Loucy (cell line): ENCODE results near the gene KLF6.

Source experiments
- H2AFZ ChIP-seq: fragments of 200-600 bp; sonication (generic); 2 replicates; pipeline ENCODE4 v1.6.0; 2016; ENCODE audit warnings: antibody characterized with exemption, mild to moderate bottlenecking, low read length, moderate library complexity
- H3F3A ChIP-seq: fragments of 200-600 bp; 2 replicates; pipeline ENCODE4 v1.6.0; 2016; ENCODE audit warnings: antibody characterized with exemption, low read depth, mild to moderate bottlenecking
- H3K27me3 ChIP-seq: fragments of 200-600 bp; sonication (generic); 2 replicates; pipeline ENCODE4 v1.6.1; 2014; ENCODE audit warnings: low read length, mild to moderate bottlenecking; ENCODE audit not compliant: insufficient read depth, poor library complexity, severe bottlenecking
- H3K36me3 ChIP-seq: fragments of 200-600 bp; sonication (generic); 2 replicates; pipeline ENCODE4 v1.6.1; 2016; ENCODE audit warnings: low read length; ENCODE audit not compliant: insufficient read depth
- H3K4me1 ChIP-seq: fragments of 200-600 bp; sonication (generic); 2 replicates; pipeline ENCODE4 v1.5.1; 2014; ENCODE audit warnings: low read length, mild to moderate bottlenecking; ENCODE audit not compliant: insufficient read depth, poor library complexity, severe bottlenecking
- H3K4me2 ChIP-seq: fragments of 200-600 bp; sonication (generic); 2 replicates; pipeline ENCODE4 v1.6.0; 2014; ENCODE audit warnings: antibody characterized with exemption, low read length, low read depth, mild to moderate bottlenecking; ENCODE audit not compliant: poor library complexity, severe bottlenecking
- H3K4me3 ChIP-seq: fragments of 200-600 bp; sonication (generic); 2 replicates; pipeline ENCODE4 v1.5.1; 2014; ENCODE audit warnings: low read length, mild to moderate bottlenecking, mixed read lengths; ENCODE audit not compliant: poor library complexity, severe bottlenecking
- H3K79me2 ChIP-seq: fragments of 200-600 bp; sonication (generic); 2 replicates; pipeline ENCODE4 v1.6.1; 2014; ENCODE audit warnings: low read length; ENCODE audit not compliant: insufficient read depth
- H3K9ac ChIP-seq: fragments of 200-600 bp; sonication (generic); 2 replicates; pipeline ENCODE4 v1.6.0; 2014; ENCODE audit warnings: mild to moderate bottlenecking, low read depth, low read length, moderate library complexity; ENCODE audit not compliant: poor library complexity, severe bottlenecking
- H3K9me2 ChIP-seq: fragments of 200-600 bp; sonication (generic); replicated peaks from 2 replicates; pipeline ENCODE4 v1.6.1; 2016; ENCODE audit warnings: low read depth, low read length, mixed read lengths
- H3K9me3 ChIP-seq: fragments of 200-600 bp; sonication (generic); 2 replicates; pipeline ENCODE4 v1.6.1; 2014; ENCODE audit warnings: mild to moderate bottlenecking, antibody characterized with exemption, low read length, low read depth; ENCODE audit not compliant: insufficient read depth
- H4K20me1 ChIP-seq: fragments of 200-600 bp; sonication (generic); 2 replicates; pipeline ENCODE4 v1.6.0; 2014; ENCODE audit warnings: antibody characterized with exemption, low read length, mild to moderate bottlenecking; ENCODE audit not compliant: insufficient read depth, poor library complexity, severe bottlenecking
- CTCF ChIP-seq: fragments of 200-600 bp; sonication (generic); conservative IDR thresholded peaks from 2 replicates; pipeline ENCODE4 v1.5.1; 2014; ENCODE audit warnings: mild to moderate bottlenecking, antibody characterized with exemption, low read length
- EZH2phosphoT487 ChIP-seq: fragments of 200-600 bp; IDR thresholded peaks from 2 replicates; pipeline ENCODE4 v1.6.1; 2018; ENCODE audit warnings: antibody characterized with exemption, mild to moderate bottlenecking, moderate library complexity, borderline replicate concordance

KLF6 gene

GRCh38 chr10:3829156-3830050 lies 44.4 kb upstream of the KLF6 start:
- Histone ChIP-seq H3K4me1 (peaks cover 10% of the 10 kb centered on the region), H3F3A (no peaks in the 10 kb centered on the region), H3K79me2 (no peaks in the 10 kb centered on the region), H3K9ac (peak overlapping the region; percentile 46), H3K4me3 (peak overlapping the region; percentile 67), H3K36me3 (no peaks in the 10 kb centered on the region), H3K9me3 (no peaks in the 10 kb centered on the region), H3K4me2 (peak overlapping the region; percentile 72), H3K27me3 (no peaks in the 10 kb centered on the region), H3K9me2 (no peaks in the 10 kb centered on the region), H2AFZ (peak overlapping the region; percentile 95), H4K20me1 (no peaks in the 10 kb centered on the region)
- TF ChIP-seq CTCF (no peak), EZH2phosphoT487 (no peak)

- Histone ChIP-seq H2AFZ (peak overlapping the region; percentile 95), H3K36me3 (no peaks in the 10 kb centered on the region), H3K9me2 (no peaks in the 10 kb centered on the region), H4K20me1 (no peaks in the 10 kb centered on the region), H3K9me3 (no peaks in the 10 kb centered on the region), H3K4me3 (peak overlapping the region; percentile 67), H3F3A (no peaks in the 10 kb centered on the region), H3K4me2 (peak overlapping the region; percentile 72), H3K9ac (peak overlapping the region; percentile 46), H3K27me3 (no peaks in the 10 kb centered on the region), H3K4me1 (peaks cover 10% of the 10 kb centered on the region), H3K79me2 (no peaks in the 10 kb centered on the region)
- TF ChIP-seq EZH2phosphoT487 (no peak), CTCF (no peak)
These were observed 43.6 kb upstream of the KLF6 start for GRCh38 chr10:3828404-3829155.

- no peaks in the 10 kb centered on the region for H3K36me3 ChIP-seq
- no peak for TF ChIP-seq EZH2phosphoT487
- H3K79me2 ChIP-seq, result no peaks in the 10 kb centered on the region
- no peak overlapping the region for H3K4me2 ChIP-seq
- no peak overlapping the region for H3K9ac ChIP-seq
- H2AFZ ChIP-seq, result no peak overlapping the region
- no peaks in the 10 kb centered on the region for H4K20me1 ChIP-seq
- no peak overlapping the region for H3K4me3 ChIP-seq
- H3K9me3 ChIP-seq, result no peaks in the 10 kb centered on the region
- H3F3A ChIP-seq, result no peaks in the 10 kb centered on the region
- H3K27me3 ChIP-seq, result no peaks in the 10 kb centered on the region
- no peaks in the 10 kb centered on the region for H3K9me2 ChIP-seq
- peaks cover 10% of the 10 kb centered on the region for H3K4me1 ChIP-seq
These were observed 42.9 kb upstream of the KLF6 start for GRCh38 chr10:3827768-3828403.
